GM21360 (cell line): ENCODE measurements around the gene RPL38.
A peak's percentile ranks its signal among the peaks of the same experiment; 100 is the strongest.
"Not testable (repeated sequence)": the region's sequence is repeated elsewhere in the genome, so short reads cannot be mapped to it uniquely, and the experiment has no call there.

Experiments used
- ATAC-seq: cut with Tn5 transposase; IDR thresholded peaks from one replicate; pipeline ENCODE4 v1.9.1; 2021; ENCODE audit warnings: mild to moderate bottlenecking, moderate library complexity; ENCODE audit not compliant: unreplicated experiment

RPL38 gene

GRCh38 chr17:74182041-74182723, 21.3 kb upstream of the RPL38 start:
- ATAC-seq: no peak

- ATAC-seq: no peak
Observed at GRCh38 chr17:74183411-74183810, 20.1 kb upstream of the RPL38 start.

GRCh38 chr17:74185571-74186185, 17.8 kb upstream of the RPL38 start:
- no peak for ATAC-seq

GRCh38 chr17:74186498-74186897, 17.0 kb upstream of the RPL38 start:
- no peak for ATAC-seq

- ATAC-seq: no peak
Observed at GRCh38 chr17:74187761-74188160, 15.7 kb upstream of the RPL38 start.

DNA sequence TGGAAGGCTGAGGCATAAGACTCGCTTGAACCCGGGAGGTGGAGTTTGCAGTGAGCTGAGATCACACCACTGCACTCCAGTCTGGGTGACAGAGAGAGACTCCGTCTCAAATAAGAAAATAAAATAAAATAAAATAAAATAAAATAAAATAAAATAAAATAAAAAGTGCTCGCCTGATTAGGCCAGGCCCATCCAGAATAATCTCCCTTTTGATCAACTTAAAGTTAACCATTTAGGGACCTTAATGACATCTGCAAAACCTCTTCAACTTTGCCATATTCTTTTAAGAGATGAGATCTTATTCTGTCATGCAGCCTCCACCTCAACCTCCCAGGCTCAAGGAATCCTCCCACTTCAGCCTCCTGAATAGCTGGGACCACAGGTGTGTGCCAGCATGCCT, 14.8 kb upstream of the RPL38 start:
- not testable (repeated sequence) for ATAC-seq

DNA sequence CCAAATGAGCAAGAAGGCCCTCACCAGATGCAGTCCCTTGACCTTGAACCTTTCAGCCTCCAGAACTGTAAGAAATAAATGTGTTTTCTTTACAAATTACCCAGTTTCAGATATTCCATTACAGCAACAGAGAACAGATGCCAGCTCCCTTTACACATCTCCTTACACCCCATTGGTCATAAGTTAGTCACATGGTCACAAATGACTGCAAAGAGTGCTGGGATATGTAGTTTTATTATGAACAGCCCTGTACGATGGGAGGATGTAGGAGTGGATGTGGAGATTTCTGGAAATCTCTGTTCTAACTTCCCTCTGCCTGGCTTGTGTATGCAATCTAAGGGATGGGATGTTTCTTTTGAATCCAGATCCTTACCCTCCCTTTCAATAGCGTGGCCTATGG, 13.3 kb upstream of the RPL38 start:
- no peak for ATAC-seq

GRCh38 chr17:74190807-74191406, 12.6 kb upstream of the RPL38 start:
- ATAC-seq: no peak

DNA sequence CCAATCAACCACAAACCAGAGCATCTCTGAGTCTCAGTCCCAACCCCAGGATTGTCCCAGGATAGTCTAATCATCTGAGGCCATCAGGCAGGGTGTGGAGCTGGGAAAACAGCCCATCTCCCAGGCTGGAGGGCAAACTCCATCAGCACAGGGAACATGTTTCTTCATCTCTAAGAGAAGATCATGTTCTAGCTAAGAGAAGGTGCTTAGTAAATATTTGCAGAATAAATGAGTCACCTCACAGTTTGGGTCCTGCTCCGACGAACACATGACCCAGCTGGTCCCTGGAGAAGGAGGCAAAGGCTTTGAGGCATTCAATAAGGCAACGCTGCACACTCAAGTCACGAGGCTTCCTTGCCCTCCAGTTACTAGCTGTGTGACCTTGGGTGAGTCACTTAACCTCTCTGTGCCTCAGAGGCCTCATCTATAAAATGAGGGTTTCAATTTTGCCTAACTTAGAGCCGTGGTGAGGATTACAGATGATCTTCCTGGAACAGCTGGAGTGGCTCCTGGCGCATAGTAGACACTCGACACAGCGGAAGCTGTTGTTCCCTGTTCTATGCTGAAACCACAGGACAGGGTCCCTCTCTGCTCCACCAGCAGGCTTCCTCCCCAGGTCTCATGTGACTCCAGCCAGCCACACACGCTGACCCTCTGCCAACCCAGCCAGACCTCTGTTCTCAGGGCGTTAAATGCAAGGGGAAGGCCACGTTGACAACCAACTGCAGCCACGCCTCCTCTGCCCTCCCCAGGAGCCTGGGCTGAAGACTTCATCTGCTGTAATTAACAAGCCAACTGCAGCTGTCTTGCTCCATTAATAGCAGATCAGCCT, 10.3 kb upstream of the RPL38 start:
- ATAC-seq: no peak

GRCh38 chr17:74194682-74195081, 8.8 kb upstream of the RPL38 start:
- ATAC-seq: no peak

DNA sequence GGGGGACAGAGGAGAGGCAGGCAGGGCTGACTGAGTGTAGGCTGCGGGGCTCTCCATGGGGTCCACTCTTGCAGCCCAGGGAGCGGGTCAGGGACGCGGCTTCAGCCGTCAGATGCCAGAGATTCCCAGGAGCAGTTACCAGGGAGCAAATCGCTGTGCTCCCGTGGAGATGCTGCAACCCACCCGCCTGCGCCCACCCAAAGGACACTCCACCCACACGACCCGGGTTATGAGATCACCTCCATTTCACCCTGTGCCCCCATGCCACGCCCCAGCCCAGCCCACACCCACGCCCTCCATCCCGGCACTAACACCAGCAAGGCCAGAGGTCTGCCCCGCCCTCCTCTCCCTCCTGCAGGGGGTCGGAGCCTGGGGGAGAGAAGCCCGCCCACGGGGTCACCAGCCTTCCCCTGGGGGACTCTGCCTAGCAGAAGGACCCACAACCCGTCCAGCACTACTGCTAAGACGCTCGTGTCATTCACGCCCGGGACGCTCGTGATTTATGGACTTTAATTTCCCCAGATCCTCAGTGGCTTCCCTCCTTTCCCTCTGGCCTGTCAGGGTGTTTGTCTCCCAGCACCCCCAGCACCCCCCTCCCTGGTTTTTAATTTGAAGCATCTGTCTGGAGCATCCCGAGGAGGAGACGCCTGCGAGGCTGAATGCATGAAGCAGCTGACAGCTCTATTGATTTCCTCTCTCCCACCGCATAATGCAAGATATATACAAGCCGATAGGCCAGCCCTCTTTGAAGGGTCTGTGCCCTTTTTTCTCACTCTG, 6.7 kb upstream of the RPL38 start:
- ATAC-seq: no peak

GRCh38 chr17:74197801-74198200, 5.7 kb upstream of the RPL38 start:
- no peak for ATAC-seq

DNA sequence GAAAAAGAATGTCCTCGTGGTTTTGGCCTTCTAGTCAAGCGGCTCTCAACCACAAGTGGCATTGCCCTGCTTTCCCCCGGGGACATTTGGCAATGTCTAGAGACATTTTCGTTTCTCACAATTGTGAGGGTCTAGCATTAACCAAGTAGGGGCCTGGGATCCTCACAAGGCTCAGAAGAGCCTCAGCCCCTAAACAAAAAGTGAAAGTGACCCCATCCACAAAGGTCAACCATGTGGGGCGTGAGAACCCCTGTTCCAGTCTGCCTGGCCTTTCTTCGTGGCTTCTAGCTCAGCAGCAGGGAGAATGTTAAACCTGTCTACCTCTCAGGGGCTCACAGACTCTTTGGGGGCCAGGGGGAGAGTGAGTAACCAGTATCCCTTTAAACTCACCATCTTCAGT, 4.8 kb upstream of the RPL38 start:
- ATAC-seq: no peak

- no peak for ATAC-seq
Observed at GRCh38 chr17:74199306-74200092, 4.0 kb upstream of the RPL38 start.

- no peak for ATAC-seq
Observed at GRCh38 chr17:74200112-74200511, 3.4 kb upstream of the RPL38 start.

DNA sequence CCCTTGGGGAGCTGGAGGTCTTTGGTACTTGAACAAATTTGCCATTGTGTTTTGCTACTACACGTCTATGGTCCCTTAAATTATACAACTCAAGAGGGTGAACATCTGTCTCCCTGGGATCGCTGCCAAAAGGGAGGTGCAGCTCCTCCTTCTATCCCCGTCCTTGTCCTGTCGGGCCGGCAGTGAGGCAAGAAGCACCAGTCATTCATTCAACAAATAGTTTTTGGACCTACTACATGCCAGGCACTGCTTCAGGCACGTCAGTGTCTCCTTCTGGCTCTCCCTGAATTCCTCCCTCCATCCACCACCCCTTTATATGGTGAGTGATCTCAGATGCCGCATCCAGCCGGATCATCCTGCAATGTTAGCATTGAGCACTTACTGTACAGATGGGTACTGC, 2.2 kb upstream of the RPL38 start:
- ATAC-seq: no peak

GRCh38 chr17:74201948-74202347, 1.5 kb upstream of the RPL38 start:
- no peak for ATAC-seq

DNA sequence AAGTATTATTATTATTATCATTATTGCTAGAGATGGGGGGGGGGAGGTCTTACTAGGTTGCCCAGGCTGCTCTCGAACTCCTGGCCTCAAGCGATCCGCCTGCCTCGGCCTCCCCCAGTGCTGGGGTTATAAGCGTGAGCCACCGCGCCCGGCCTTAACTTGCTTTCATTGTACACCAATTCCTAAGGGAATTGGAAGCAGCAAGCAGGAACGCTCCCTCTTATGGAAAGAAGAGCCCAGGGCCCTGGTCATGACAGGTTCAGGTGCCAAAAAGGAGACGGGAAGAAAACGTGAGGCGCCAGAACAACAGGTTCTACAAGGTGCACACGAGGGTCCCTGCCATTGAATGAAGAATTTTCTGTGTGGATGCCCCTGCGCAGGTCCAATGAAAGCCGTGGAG, 540 bp upstream of the RPL38 start:
- peak; percentile 3 for ATAC-seq

DNA sequence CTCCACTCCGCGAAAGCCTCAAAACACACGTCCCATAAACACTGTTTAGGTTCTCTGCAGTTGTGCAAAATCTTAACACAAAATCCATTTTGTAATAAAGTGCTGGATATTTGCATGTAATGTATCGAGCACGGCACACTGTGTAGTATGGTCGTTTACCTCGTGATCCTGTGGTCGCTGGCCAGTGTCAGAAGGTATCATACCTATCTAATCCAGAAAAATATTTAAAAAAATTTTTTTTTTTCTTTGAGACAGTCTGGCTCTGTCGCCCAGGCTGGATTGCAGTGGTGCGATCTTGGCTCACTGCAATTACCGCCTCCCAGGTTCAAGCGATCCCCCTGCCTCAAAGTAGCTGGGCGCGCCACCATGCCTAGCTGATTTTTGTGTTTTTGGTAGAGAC, 996 bp downstream of the RPL38 start:
- no peak for ATAC-seq

- ATAC-seq: no peak
Observed at GRCh38 chr17:74205274-74205673, 1.8 kb downstream of the RPL38 start.
